ENCODE data around the gene DNASE1L3.
"Not testable (repeated sequence)": the region's sequence is repeated elsewhere in the genome, so short reads cannot be mapped to it uniquely, and the experiment has no call there.

Gene DNASE1L3

GRCh38 chr3:58243976-58244585 is 33.3 kb upstream of the DNASE1L3 start:
- Histone ChIP-seq H3K4me3 (replicated peaks; ENCODE audit: low read depth, low read length) (no peak overlapping the region), H3K36me3 (ENCODE audit: control insufficient read depth, insufficient read depth, low read length) (no peaks in the 10 kb centered on the region), H3K27me3 (replicated peaks; ENCODE audit: control insufficient read depth, insufficient read depth, low read length) (no peaks in the 10 kb centered on the region)
- TF ChIP-seq, protein P1, sequence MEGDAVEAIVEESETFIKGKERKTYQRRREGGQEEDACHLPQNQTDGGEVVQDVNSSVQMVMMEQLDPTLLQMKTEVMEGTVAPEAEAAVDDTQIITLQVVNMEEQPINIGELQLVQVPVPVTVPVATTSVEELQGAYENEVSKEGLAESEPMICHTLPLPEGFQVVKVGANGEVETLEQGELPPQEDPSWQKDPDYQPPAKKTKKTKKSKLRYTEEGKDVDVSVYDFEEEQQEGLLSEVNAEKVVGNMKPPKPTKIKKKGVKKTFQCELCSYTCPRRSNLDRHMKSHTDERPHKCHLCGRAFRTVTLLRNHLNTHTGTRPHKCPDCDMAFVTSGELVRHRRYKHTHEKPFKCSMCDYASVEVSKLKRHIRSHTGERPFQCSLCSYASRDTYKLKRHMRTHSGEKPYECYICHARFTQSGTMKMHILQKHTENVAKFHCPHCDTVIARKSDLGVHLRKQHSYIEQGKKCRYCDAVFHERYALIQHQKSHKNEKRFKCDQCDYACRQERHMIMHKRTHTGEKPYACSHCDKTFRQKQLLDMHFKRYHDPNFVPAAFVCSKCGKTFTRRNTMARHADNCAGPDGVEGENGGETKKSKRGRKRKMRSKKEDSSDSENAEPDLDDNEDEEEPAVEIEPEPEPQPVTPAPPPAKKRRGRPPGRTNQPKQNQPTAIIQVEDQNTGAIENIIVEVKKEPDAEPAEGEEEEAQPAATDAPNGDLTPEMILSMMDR (IDR thresholded peaks at IDR 0.05; ENCODE audit: insufficient read depth, low read length, poor library complexity, severe bottlenecking) = no peak
- no peak for DNase-seq (ENCODE audit: extremely low read depth, insufficient read length)

GRCh38 chr3:58242860-58243259 is 32.1 kb upstream of the DNASE1L3 start:
- not testable (repeated sequence) for H3K4me3 ChIP-seq (replicated peaks; ENCODE audit: low read depth, low read length); H3K27me3 ChIP-seq (replicated peaks; ENCODE audit: control insufficient read depth, insufficient read depth, low read length); DNase-seq (ENCODE audit: extremely low read depth, insufficient read length); H3K36me3 ChIP-seq (ENCODE audit: control insufficient read depth, insufficient read depth, low read length)

GRCh38 chr3:58242340-58242739 is 31.6 kb upstream of the DNASE1L3 start:
- DNase-seq (ENCODE audit: extremely low read depth, insufficient read length) = no peak
- Histone ChIP-seq H3K27me3 (replicated peaks; ENCODE audit: control insufficient read depth, insufficient read depth, low read length) (no peaks in the 10 kb centered on the region), H3K4me3 (replicated peaks; ENCODE audit: low read depth, low read length) (no peak overlapping the region), H3K36me3 (ENCODE audit: control insufficient read depth, insufficient read depth, low read length) (no peaks in the 10 kb centered on the region)
- TF ChIP-seq, protein P1 (IDR thresholded peaks at IDR 0.05; ENCODE audit: insufficient read depth, low read length, poor library complexity, severe bottlenecking) = no peak

- DNase-seq (ENCODE audit: extremely low read depth, insufficient read length) = no peak
- TF ChIP-seq, protein P1 (IDR thresholded peaks at IDR 0.05; ENCODE audit: insufficient read depth, low read length, poor library complexity, severe bottlenecking) = no peak
- Histone ChIP-seq H3K27me3 (replicated peaks; ENCODE audit: control insufficient read depth, insufficient read depth, low read length) (no peaks in the 10 kb centered on the region), H3K4me3 (replicated peaks; ENCODE audit: low read depth, low read length) (no peak overlapping the region), H3K36me3 (ENCODE audit: control insufficient read depth, insufficient read depth, low read length) (no peaks in the 10 kb centered on the region)
Measured at GRCh38 chr3:58241306-58242044, 30.7 kb upstream of the DNASE1L3 start.

- H3K4me3 ChIP-seq (replicated peaks; ENCODE audit: low read depth, low read length) = peak overlapping the region; percentile 87
- no peaks in the 10 kb centered on the region for H3K27me3 ChIP-seq (replicated peaks; ENCODE audit: control insufficient read depth, insufficient read depth, low read length)
- no peak for DNase-seq (ENCODE audit: extremely low read depth, insufficient read length)
- no peaks in the 10 kb centered on the region for H3K36me3 ChIP-seq (ENCODE audit: control insufficient read depth, insufficient read depth, low read length)
- TF ChIP-seq, protein P1 (IDR thresholded peaks at IDR 0.05; ENCODE audit: insufficient read depth, low read length, poor library complexity, severe bottlenecking) = no peak
Measured at GRCh38 chr3:58238830-58239229, 28.1 kb upstream of the DNASE1L3 start.

GRCh38 chr3:58237941-58238681 is 27.3 kb upstream of the DNASE1L3 start:
- TF ChIP-seq, protein P1 (IDR thresholded peaks at IDR 0.05; ENCODE audit: insufficient read depth, low read length, poor library complexity, severe bottlenecking) = no peak
- H3K4me3 ChIP-seq (replicated peaks; ENCODE audit: low read depth, low read length) = peak overlapping the region; percentile 87
- H3K27me3 ChIP-seq (replicated peaks; ENCODE audit: control insufficient read depth, insufficient read depth, low read length) = no peaks in the 10 kb centered on the region
- DNase-seq (ENCODE audit: extremely low read depth, insufficient read length) = peak; percentile 62
- no peaks in the 10 kb centered on the region for H3K36me3 ChIP-seq (ENCODE audit: control insufficient read depth, insufficient read depth, low read length)

Measured in GM06990 (cell line).